ENCODE data around the gene TPPP3.

GRCh38 chr16:67438824-67439393 is 45.6 kb upstream of the TPPP3 start:
- TF ChIP-seq, protein P1, sequence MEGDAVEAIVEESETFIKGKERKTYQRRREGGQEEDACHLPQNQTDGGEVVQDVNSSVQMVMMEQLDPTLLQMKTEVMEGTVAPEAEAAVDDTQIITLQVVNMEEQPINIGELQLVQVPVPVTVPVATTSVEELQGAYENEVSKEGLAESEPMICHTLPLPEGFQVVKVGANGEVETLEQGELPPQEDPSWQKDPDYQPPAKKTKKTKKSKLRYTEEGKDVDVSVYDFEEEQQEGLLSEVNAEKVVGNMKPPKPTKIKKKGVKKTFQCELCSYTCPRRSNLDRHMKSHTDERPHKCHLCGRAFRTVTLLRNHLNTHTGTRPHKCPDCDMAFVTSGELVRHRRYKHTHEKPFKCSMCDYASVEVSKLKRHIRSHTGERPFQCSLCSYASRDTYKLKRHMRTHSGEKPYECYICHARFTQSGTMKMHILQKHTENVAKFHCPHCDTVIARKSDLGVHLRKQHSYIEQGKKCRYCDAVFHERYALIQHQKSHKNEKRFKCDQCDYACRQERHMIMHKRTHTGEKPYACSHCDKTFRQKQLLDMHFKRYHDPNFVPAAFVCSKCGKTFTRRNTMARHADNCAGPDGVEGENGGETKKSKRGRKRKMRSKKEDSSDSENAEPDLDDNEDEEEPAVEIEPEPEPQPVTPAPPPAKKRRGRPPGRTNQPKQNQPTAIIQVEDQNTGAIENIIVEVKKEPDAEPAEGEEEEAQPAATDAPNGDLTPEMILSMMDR (IDR thresholded peaks at IDR 0.05): no peak
- no peak for TF ChIP-seq EZH2 (IDR thresholded peaks at IDR 0.05; ENCODE audit: borderline replicate concordance, insufficient read depth, low read depth, low read length, poor library complexity, severe bottlenecking)

Data from B cell (primary cell).